H9 (cell line): ENCODE measurements around the gene CBFA2T2. TPM values are rescaled to one million over a fixed set of nuclear protein-coding genes. Genes with fewer than 3 reads are reported as not detected.

ENCODE experiments used
- DNase-seq: peaks from one replicate; pipeline ENCODE4 v3.0.0-alpha.2; 2017
- H2AFZ ChIP-seq: one replicate; pipeline ENCODE4 v1.6.1; 2013; ENCODE audit warnings: mild to moderate bottlenecking, low read length, control low read depth, moderate library complexity
- H2AK5ac ChIP-seq: 2 replicates; pipeline ENCODE4 v1.6.1; 2013; ENCODE audit warnings: low read length, control low read depth, mixed read lengths; ENCODE audit not compliant: insufficient read length
- H2BK120ac ChIP-seq: one replicate; pipeline ENCODE4 v1.6.1; 2013; ENCODE audit warnings: low read depth, mild to moderate bottlenecking, low read length, control low read depth, inconsistent platforms; ENCODE audit not compliant: poor library complexity, severe bottlenecking
- H2BK12ac ChIP-seq: 2 replicates; pipeline ENCODE4 v1.6.1; 2013; ENCODE audit warnings: low read length, control low read depth, mixed read lengths, low read depth; ENCODE audit not compliant: insufficient read length
- H2BK15ac ChIP-seq: 2 replicates; pipeline ENCODE4 v1.6.1; 2013; ENCODE audit warnings: low read depth, low read length, control low read depth
- H2BK20ac ChIP-seq: one replicate; pipeline ENCODE4 v1.6.1; 2013; ENCODE audit warnings: low read depth, mild to moderate bottlenecking, low read length, control low read depth, inconsistent platforms; ENCODE audit not compliant: poor library complexity, severe bottlenecking
- H2BK5ac ChIP-seq: 2 replicates; pipeline ENCODE4 v1.6.1; 2013; ENCODE audit warnings: low read length, control low read depth, mixed read lengths; ENCODE audit not compliant: insufficient read length
- H3K14ac ChIP-seq: 2 replicates; pipeline ENCODE4 v1.6.1; 2013; ENCODE audit warnings: low read length, control low read depth; ENCODE audit not compliant: insufficient read depth
- H3K18ac ChIP-seq: 2 replicates; pipeline ENCODE4 v1.6.1; 2013; ENCODE audit warnings: low read depth, mild to moderate bottlenecking, mixed read lengths, low read length, control low read depth; ENCODE audit not compliant: insufficient read length
- H3K23ac ChIP-seq: 2 replicates; pipeline ENCODE4 v1.6.1; 2013; ENCODE audit warnings: low read length, control low read depth, mixed read lengths, low read depth; ENCODE audit not compliant: insufficient read length
- H3K23me2 ChIP-seq: 2 replicates; pipeline ENCODE4 v1.6.1; 2013; ENCODE audit warnings: low read depth, mild to moderate bottlenecking, mixed read lengths, low read length, control low read depth; ENCODE audit not compliant: insufficient read length, poor library complexity, severe bottlenecking
- H3K27ac ChIP-seq: 2 replicates; pipeline ENCODE4 v1.5.1; 2013; ENCODE audit warnings: low read length, control low read depth, mixed read lengths, low read depth; ENCODE audit not compliant: insufficient read length
- H3K27me3 ChIP-seq: 2 replicates; pipeline ENCODE4 v1.6.1; 2013; ENCODE audit warnings: low read length, control low read depth, inconsistent platforms; ENCODE audit not compliant: insufficient read depth
- H3K4ac ChIP-seq: 2 replicates; pipeline ENCODE4 v1.6.1; 2013; ENCODE audit warnings: low read depth, mild to moderate bottlenecking, control low read depth, inconsistent platforms, low read length, moderate library complexity
- H3K4me1 ChIP-seq: 2 replicates; pipeline ENCODE4 v1.6.1; 2013; ENCODE audit warnings: low read length, control low read depth, inconsistent platforms; ENCODE audit not compliant: insufficient read depth
- H3K4me2 ChIP-seq: 2 replicates; pipeline ENCODE4 v1.6.1; 2013; ENCODE audit warnings: low read length, control low read depth, mixed read lengths; ENCODE audit not compliant: insufficient read length, insufficient read depth
- H3K56ac ChIP-seq: 2 replicates; pipeline ENCODE4 v1.6.1; 2013; ENCODE audit warnings: low read depth, mild to moderate bottlenecking, mixed read lengths, low read length, control low read depth; ENCODE audit not compliant: insufficient read length
- H3K79me1 ChIP-seq: 2 replicates; pipeline ENCODE4 v1.6.1; 2013; ENCODE audit warnings: low read depth, mild to moderate bottlenecking, moderate library complexity, low read length, control low read depth, inconsistent platforms; ENCODE audit not compliant: insufficient read depth, poor library complexity, severe bottlenecking
- H3K79me2 ChIP-seq: 2 replicates; pipeline ENCODE4 v1.6.1; 2013; ENCODE audit warnings: low read length, control low read depth, inconsistent platforms; ENCODE audit not compliant: insufficient read depth
- H3K9ac ChIP-seq: 2 replicates; pipeline ENCODE4 v1.6.1; 2013; ENCODE audit warnings: low read length, control low read depth, mixed read lengths; ENCODE audit not compliant: insufficient read length; ENCODE audit errors: extremely low read depth
- H3K9me3 ChIP-seq: one replicate; pipeline ENCODE4 v1.6.1; 2013; ENCODE audit warnings: low read depth, low read length, inconsistent platforms; ENCODE audit not compliant: control insufficient read depth
- H3T11ph ChIP-seq: one replicate; pipeline ENCODE4 v1.6.1; 2013; ENCODE audit warnings: mild to moderate bottlenecking, low read length, control low read depth, inconsistent platforms
- H4K20me1 ChIP-seq: one replicate; pipeline ENCODE4 v1.6.1; 2013; ENCODE audit not compliant: control insufficient read depth, insufficient read length, insufficient read depth
- H4K5ac ChIP-seq: 2 replicates; pipeline ENCODE4 v1.6.1; 2013; ENCODE audit warnings: low read depth, mild to moderate bottlenecking, mixed read lengths, low read length, control low read depth; ENCODE audit not compliant: insufficient read length
- H4K8ac ChIP-seq: replicated peaks from 2 replicates; pipeline ENCODE4 v1.6.1; 2013; ENCODE audit warnings: low read length, control low read depth, mixed read lengths, low read depth; ENCODE audit not compliant: insufficient read length
- H4K91ac ChIP-seq: 2 replicates; pipeline ENCODE4 v1.6.1; 2013; ENCODE audit warnings: low read depth, mild to moderate bottlenecking, moderate library complexity, mixed read lengths, low read length, control low read depth; ENCODE audit not compliant: insufficient read length
- H3K27ac Mint-ChIP-seq, 3 experiments: 2 replicates in 2 of 3; 3 replicates in 1 of 3; pipeline ENCODE4 v1.8.0; 2020 to 2021; ENCODE audit warnings: mixed read lengths in 3 of 3, mild to moderate bottlenecking in 1 of 3, moderate library complexity in 1 of 3
- H3K27me3 Mint-ChIP-seq: 2 replicates; pipeline ENCODE4 v1.8.0; 2021; ENCODE audit warnings: low read depth, mild to moderate bottlenecking, moderate library complexity, mixed read lengths
- H3K36me3 Mint-ChIP-seq, 3 experiments: 2 replicates in 2 of 3; 3 replicates in 1 of 3; pipeline ENCODE4 v1.8.0; 2020 to 2021; ENCODE audit warnings: low read depth in 3 of 3, mixed read lengths in 3 of 3; ENCODE audit not compliant: insufficient read depth in 1 of 3
- H3K4me1 Mint-ChIP-seq, 2 experiments: 2 replicates each; pipeline ENCODE4 v1.8.0; 2020; ENCODE audit warnings: mixed read lengths in 2 of 2
- H3K4me3 Mint-ChIP-seq, 2 experiments: 2 replicates in 1 of 2; 3 replicates in 1 of 2; pipeline ENCODE4 v1.8.0; 2020 to 2021; ENCODE audit warnings: mild to moderate bottlenecking in 2 of 2, mixed read lengths in 2 of 2, moderate library complexity in 1 of 2
- H3K9me3 Mint-ChIP-seq, 2 experiments: 2 replicates in 1 of 2; 3 replicates in 1 of 2; pipeline ENCODE4 v1.8.0; 2020; ENCODE audit warnings: mild to moderate bottlenecking in 2 of 2, mixed read lengths in 2 of 2, moderate library complexity in 1 of 2
- WGBS: extraction: QIAGEN DNeasy Blood & Tissue Kit; methylation state at CpG from one replicate; pipeline ENCODE4 v1.1.7; 2013; ENCODE audit warnings: missing lambda C conversion rate, low lambda C conversion rate, mixed read lengths; ENCODE audit not compliant: insufficient read length; ENCODE audit errors: extremely low coverage; 5-methylcytosine and 5-hydroxymethylcytosine counted together
- total RNA-seq: library from RNA; stranded (reverse); gene quantifications from 2 replicates; pipeline ENCODE4 v1.2.1, GENCODE V29; 2021
- TF ChIP-seq, protein P1 (sequence below): fragments of 200-600 bp; sonication (generic); conservative IDR thresholded peaks from 3 replicates; pipeline ENCODE4 v1.8.0; 2021; ENCODE audit warnings: antibody characterized with exemption, mild to moderate bottlenecking

Gene CBFA2T2
- total RNA-seq, 1 experiment from 2014 or later, result 11.2 TPM

DNA sequence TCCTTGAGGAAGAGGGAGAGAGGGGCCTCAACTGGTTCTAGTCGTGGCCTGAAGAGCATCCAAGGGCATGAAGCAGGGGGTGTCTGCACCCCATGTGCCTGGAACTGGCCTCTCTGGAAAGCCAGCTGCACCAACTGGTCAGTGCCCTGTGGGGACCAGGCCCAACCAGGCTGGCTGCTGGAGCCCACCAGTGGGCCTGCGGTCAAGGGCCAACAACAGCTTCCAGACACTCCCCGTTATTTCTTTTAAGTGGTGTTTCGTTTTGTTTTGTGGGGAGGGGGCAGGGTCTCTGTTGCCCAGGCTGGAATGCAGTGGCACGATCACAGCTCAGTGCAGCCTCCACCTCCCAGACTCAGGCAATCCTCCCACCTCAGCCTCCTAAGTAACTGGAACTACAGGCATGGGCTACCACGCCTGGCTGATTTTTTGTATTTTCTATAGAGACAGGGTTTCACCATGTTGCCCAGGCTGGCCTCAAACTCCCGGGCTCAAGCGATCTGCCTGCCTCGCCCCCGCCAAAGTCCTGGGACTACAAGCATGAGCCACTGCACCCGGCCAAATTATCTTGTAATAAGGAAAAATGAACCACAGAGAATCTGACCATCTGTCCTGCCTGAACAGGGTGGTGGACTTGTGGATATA is 160.3 kb downstream of the CBFA2T2 start:
- no peak overlapping the region for H3K9ac ChIP-seq
- 0 out of 7 replicates have a peak overlapping the region, but pooled peaks of 1 of the 3 experiments have one; percentile 44 for H3K27ac Mint-ChIP-seq

More for the DNA sequence above, 160.3 kb downstream of the CBFA2T2 start:
- Histone ChIP-seq H3K27ac (no peak overlapping the region), H2AK5ac (no peak overlapping the region), H3K23ac (no peak overlapping the region), H3K14ac (no peak overlapping the region), H3K23me2 (no peaks in the 10 kb centered on the region), H3K4me2 (no peak overlapping the region), H2BK20ac (no peak overlapping the region), H2BK5ac (no peak overlapping the region), H3K27me3 (no peaks in the 10 kb centered on the region), H2AFZ (no peak overlapping the region), H3K79me2 (no peaks in the 10 kb centered on the region), H2BK120ac (no peak overlapping the region), H4K20me1 (no peaks in the 10 kb centered on the region), H3K9me3 (no peaks in the 10 kb centered on the region), H2BK12ac (no peak overlapping the region), H4K5ac (no peak overlapping the region), H3K4me1 (no peaks in the 10 kb centered on the region), H3T11ph (no peak overlapping the region), H3K18ac (no peak overlapping the region), H4K91ac (no peak overlapping the region), H3K56ac (no peak overlapping the region), H3K79me1 (no peaks in the 10 kb centered on the region), H2BK15ac (no peak overlapping the region), H3K4ac (no peak overlapping the region), H4K8ac (no peak overlapping the region)
- H3K4me1 Mint-ChIP-seq, result peaks cover 31 to 35% of the 10 kb centered on the region in 2 experiments
- TF ChIP-seq, protein P1, sequence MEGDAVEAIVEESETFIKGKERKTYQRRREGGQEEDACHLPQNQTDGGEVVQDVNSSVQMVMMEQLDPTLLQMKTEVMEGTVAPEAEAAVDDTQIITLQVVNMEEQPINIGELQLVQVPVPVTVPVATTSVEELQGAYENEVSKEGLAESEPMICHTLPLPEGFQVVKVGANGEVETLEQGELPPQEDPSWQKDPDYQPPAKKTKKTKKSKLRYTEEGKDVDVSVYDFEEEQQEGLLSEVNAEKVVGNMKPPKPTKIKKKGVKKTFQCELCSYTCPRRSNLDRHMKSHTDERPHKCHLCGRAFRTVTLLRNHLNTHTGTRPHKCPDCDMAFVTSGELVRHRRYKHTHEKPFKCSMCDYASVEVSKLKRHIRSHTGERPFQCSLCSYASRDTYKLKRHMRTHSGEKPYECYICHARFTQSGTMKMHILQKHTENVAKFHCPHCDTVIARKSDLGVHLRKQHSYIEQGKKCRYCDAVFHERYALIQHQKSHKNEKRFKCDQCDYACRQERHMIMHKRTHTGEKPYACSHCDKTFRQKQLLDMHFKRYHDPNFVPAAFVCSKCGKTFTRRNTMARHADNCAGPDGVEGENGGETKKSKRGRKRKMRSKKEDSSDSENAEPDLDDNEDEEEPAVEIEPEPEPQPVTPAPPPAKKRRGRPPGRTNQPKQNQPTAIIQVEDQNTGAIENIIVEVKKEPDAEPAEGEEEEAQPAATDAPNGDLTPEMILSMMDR, result no peak
- no peaks in the 10 kb centered on the region; a peak in 1 of 5 replicates for H3K9me3 Mint-ChIP-seq
- no peak for DNase-seq
- no CpG with 5 or more reads among the region's 11 CpGs for WGBS
- H3K4me3 Mint-ChIP-seq, result no peak overlapping the region
- peaks cover 7 to 14% (median 12%) of the 10 kb centered on the region in 3 experiments; a peak in 6 of 7 replicates for H3K36me3 Mint-ChIP-seq
- H3K27me3 Mint-ChIP-seq, result no peaks in the 10 kb centered on the region; the same call in 1 of the 2 replicates
